CD8-positive, alpha-beta memory T cell (primary cell): ENCODE data around the gene CSPG4. TPM values are rescaled to one million over a fixed set of nuclear protein-coding genes. Genes with fewer than 3 reads are reported as not detected.
"Not testable (repeated sequence)": the region's sequence is repeated elsewhere in the genome, so short reads cannot be mapped to it uniquely, and the experiment has no call there.

Experiments used
- CTCF ChIA-PET: fragments of 350-600 bp; sonication (Branson Sonifier 250); formaldehyde crosslinking; loops from one replicate; lab custom pipeline; 2021; ENCODE audit warnings: antibody characterized with exemption; lab: Charles Lee
- POLR2A ChIA-PET: fragments of 350-600 bp; sonication (Branson Sonifier 250); formaldehyde crosslinking; loops from one replicate; lab custom pipeline; 2021; ENCODE audit warnings: antibody characterized with exemption; lab: Charles Lee
- DNase-seq, 5 donors: peaks; one replicate each; pipeline versions ENCODE4 v3.0.0 to v3.0.0-alpha.2; 2020 to 2022; ENCODE audit warnings: mixed read lengths in 1 of 5
- H3K27ac ChIP-seq: one replicate; pipeline ENCODE4 v1.7.0; 2013; ENCODE audit warnings: low read depth, mild to moderate bottlenecking, low read length, moderate library complexity
- H3K27me3 ChIP-seq: 2 replicates; pipeline ENCODE4 v1.7.0; 2013; ENCODE audit warnings: low read length, mild to moderate bottlenecking; ENCODE audit not compliant: insufficient read depth, poor library complexity, severe bottlenecking
- H3K36me3 ChIP-seq: 2 replicates; pipeline ENCODE4 v1.7.0; 2013; ENCODE audit warnings: mild to moderate bottlenecking, low read length, moderate library complexity; ENCODE audit not compliant: insufficient read depth
- H3K4me1 ChIP-seq: 2 replicates; pipeline ENCODE4 v1.7.0; 2013; ENCODE audit warnings: mild to moderate bottlenecking, low read length, moderate library complexity; ENCODE audit not compliant: insufficient read depth
- H3K4me3 ChIP-seq: 2 replicates; pipeline ENCODE4 v1.7.0; 2013; ENCODE audit warnings: mild to moderate bottlenecking, low read length
- H3K9me3 ChIP-seq: 2 replicates; pipeline ENCODE4 v1.7.0; 2013; ENCODE audit warnings: mild to moderate bottlenecking, low read length
- H3K27ac Mint-ChIP-seq, 8 donors: one replicate each; pipeline ENCODE4 v1.8.0; 2020 to 2021; ENCODE audit warnings: mixed read lengths in 8 of 8, mild to moderate bottlenecking in 6 of 8, inconsistent platforms in 3 of 8, moderate library complexity in 3 of 8
- H3K27me3 Mint-ChIP-seq, 2 donors: one replicate each; pipeline ENCODE4 v1.8.0; 2020 to 2021; ENCODE audit warnings: mixed read lengths in 2 of 2, mild to moderate bottlenecking in 1 of 2, moderate library complexity in 1 of 2
- H3K36me3 Mint-ChIP-seq, 3 donors: one replicate each; pipeline ENCODE4 v1.8.0; 2020 to 2021; ENCODE audit warnings: mixed read lengths in 3 of 3, inconsistent platforms in 1 of 3, mild to moderate bottlenecking in 1 of 3
- H3K4me1 Mint-ChIP-seq, 3 donors: one replicate each; pipeline ENCODE4 v1.8.0; 2020 to 2021; ENCODE audit warnings: mixed read lengths in 3 of 3, inconsistent platforms in 1 of 3, mild to moderate bottlenecking in 1 of 3
- H3K4me3 Mint-ChIP-seq, 7 donors: one replicate each; pipeline ENCODE4 v1.8.0; 2020 to 2021; ENCODE audit warnings: mixed read lengths in 7 of 7, mild to moderate bottlenecking in 6 of 7, moderate library complexity in 4 of 7, inconsistent platforms in 2 of 7
- H3K9me3 Mint-ChIP-seq, 5 donors: one replicate each; pipeline ENCODE4 v1.8.0; 2020 to 2022; ENCODE audit warnings: mixed read lengths in 5 of 5, mild to moderate bottlenecking in 3 of 5, moderate library complexity in 2 of 5, inconsistent platforms in 1 of 5
- polyA plus RNA-seq: library from polyadenylated mRNA; unstranded; fragments of 300-500 nt; fragmentation: Illumina TruSeq; gene quantifications from one replicate; pipeline ENCODE4 v1.2.3, GENCODE V29; 2021
- total RNA-seq, 2 experiments: library from RNA; stranded (reverse); gene quantifications; one replicate each; pipeline ENCODE4 v1.2.3, GENCODE V29; 2021

Gene CSPG4
- total and polyA plus RNA-seq, 3 experiments from 2014 or later, result not detected

GRCh38 chr15:75701071-75702003 is 11.3 kb downstream of the CSPG4 start:
- H3K27me3 ChIP-seq, DNase-seq, CTCF ChIA-PET, H3K4me1 Mint-ChIP-seq, H3K27me3 Mint-ChIP-seq, H3K27ac ChIP-seq, H3K36me3 Mint-ChIP-seq, H3K36me3 ChIP-seq, H3K9me3 Mint-ChIP-seq, POLR2A ChIA-PET, H3K4me1 ChIP-seq, H3K9me3 ChIP-seq, H3K4me3 ChIP-seq, H3K4me3 Mint-ChIP-seq, H3K27ac Mint-ChIP-seq: not testable (repeated sequence)

- Mint-ChIP-seq H3K27ac (peak overlapping the region in 1 of 8 donors; percentile 83), H3K4me3 (peak overlapping the region in 1 of 7 donors; percentile 56), H3K27me3 (peaks cover 7 to 12% of the 10 kb centered on the region in 2 donors)
- H3K36me3 Mint-ChIP-seq, POLR2A ChIA-PET, H3K4me1 ChIP-seq, CTCF ChIA-PET, H3K4me1 Mint-ChIP-seq, H3K9me3 ChIP-seq, H3K27me3 ChIP-seq, H3K4me3 ChIP-seq, DNase-seq, H3K27ac ChIP-seq, H3K36me3 ChIP-seq, H3K9me3 Mint-ChIP-seq: not testable (repeated sequence)
These were observed 12.4 kb downstream of the CSPG4 start for GRCh38 chr15:75699961-75700874.

GRCh38 chr15:75699517-75699916 is 13.1 kb downstream of the CSPG4 start:
- peak overlapping the region in 1 of 8 donors; percentile 92 for H3K27ac Mint-ChIP-seq
- H3K4me1 Mint-ChIP-seq, result peaks cover 8 to 16% (median 13%) of the 10 kb centered on the region in 3 donors
- H3K4me3 ChIP-seq, H3K36me3 Mint-ChIP-seq, DNase-seq, H3K27me3 ChIP-seq, H3K9me3 Mint-ChIP-seq, H3K4me1 ChIP-seq, H3K9me3 ChIP-seq, H3K36me3 ChIP-seq, POLR2A ChIA-PET, CTCF ChIA-PET, H3K27ac ChIP-seq: not testable (repeated sequence)
- peak overlapping the region in 1 of 7 donors; percentile 56 for H3K4me3 Mint-ChIP-seq
- H3K27me3 Mint-ChIP-seq, result peaks cover 8 to 12% of the 10 kb centered on the region in 2 donors

GRCh38 chr15:75697974-75698747 is 14.5 kb downstream of the CSPG4 start:
- H3K4me1 ChIP-seq, H3K4me3 ChIP-seq, H3K27ac Mint-ChIP-seq, H3K9me3 ChIP-seq, H3K9me3 Mint-ChIP-seq, DNase-seq, H3K27ac ChIP-seq, H3K36me3 Mint-ChIP-seq, POLR2A ChIA-PET, H3K27me3 ChIP-seq, H3K4me3 Mint-ChIP-seq, CTCF ChIA-PET, H3K36me3 ChIP-seq: not testable (repeated sequence)
- H3K4me1 Mint-ChIP-seq, result peaks cover 9 to 16% (median 13%) of the 10 kb centered on the region in 3 donors
- peaks cover 8 to 12% of the 10 kb centered on the region in 2 donors for H3K27me3 Mint-ChIP-seq

GRCh38 chr15:75697523-75697922 is 15.1 kb downstream of the CSPG4 start:
- Histone ChIP-seq H3K4me3 (no peak overlapping the region), H3K4me1 (peaks cover 8% of the 10 kb centered on the region), H3K9me3 (no peaks in the 10 kb centered on the region), H3K27me3 (no peaks in the 10 kb centered on the region), H3K36me3 (no peaks in the 10 kb centered on the region), H3K27ac (no peak overlapping the region)
- H3K36me3 Mint-ChIP-seq, result no peaks in the 10 kb centered on the region
- no peak for DNase-seq
- CTCF ChIA-PET, result no interaction called here
- no peaks in the 10 kb centered on the region for H3K9me3 Mint-ChIP-seq
- POLR2A ChIA-PET, result no interaction called here
- peaks cover 8 to 19% of the 10 kb centered on the region in 2 donors for H3K27me3 Mint-ChIP-seq
- no peak overlapping the region for H3K27ac Mint-ChIP-seq
- H3K4me3 Mint-ChIP-seq, result no peak overlapping the region
- peaks cover 9 to 16% (median 13%) of the 10 kb centered on the region in 3 donors for H3K4me1 Mint-ChIP-seq

GRCh38 chr15:75696854-75697259 is 15.8 kb downstream of the CSPG4 start:
- no peak for DNase-seq
- Histone ChIP-seq H3K4me1 (peaks cover 8% of the 10 kb centered on the region), H3K36me3 (no peaks in the 10 kb centered on the region), H3K4me3 (no peak overlapping the region), H3K9me3 (no peaks in the 10 kb centered on the region), H3K27me3 (no peaks in the 10 kb centered on the region), H3K27ac (no peak overlapping the region)
- peaks cover 6 to 23% of the 10 kb centered on the region in 2 donors for H3K27me3 Mint-ChIP-seq
- H3K9me3 Mint-ChIP-seq, result no peaks in the 10 kb centered on the region
- H3K27ac Mint-ChIP-seq, result no peak overlapping the region
- no peak overlapping the region for H3K4me3 Mint-ChIP-seq
- ChIA-PET CTCF (no interaction called here), POLR2A (no interaction called here)
- no peaks in the 10 kb centered on the region for H3K36me3 Mint-ChIP-seq
- H3K4me1 Mint-ChIP-seq, result peaks cover 9 to 16% (median 13%) of the 10 kb centered on the region in 3 donors

- Histone ChIP-seq H3K27ac (no peak overlapping the region), H3K27me3 (no peaks in the 10 kb centered on the region), H3K4me3 (no peak overlapping the region), H3K9me3 (no peaks in the 10 kb centered on the region), H3K4me1 (peaks cover 8% of the 10 kb centered on the region), H3K36me3 (no peaks in the 10 kb centered on the region)
- H3K36me3 Mint-ChIP-seq, result no peaks in the 10 kb centered on the region
- no peaks in the 10 kb centered on the region for H3K9me3 Mint-ChIP-seq
- peak overlapping the region in 2 of 8 donors; percentile 29 to 33 for H3K27ac Mint-ChIP-seq
- peaks cover 9 to 16% (median 13%) of the 10 kb centered on the region in 3 donors for H3K4me1 Mint-ChIP-seq
- no peak for DNase-seq
- ChIA-PET CTCF (no interaction called here), POLR2A (no interaction called here)
- peaks cover 6 to 26% of the 10 kb centered on the region in 2 donors for H3K27me3 Mint-ChIP-seq
- no peak overlapping the region for H3K4me3 Mint-ChIP-seq
These were observed 16.3 kb downstream of the CSPG4 start for GRCh38 chr15:75696311-75696720.
